SU-DHL-6 (cell line): ENCODE measurements around the gene OSBP2.

ENCODE experiments used
- H2AFZ ChIP-seq: fragments of 200-600 bp; sonication (generic); 2 replicates; pipeline ENCODE4 v1.6.1; 2014; ENCODE audit warnings: low read depth, mild to moderate bottlenecking, moderate library complexity, mixed read lengths, antibody characterized with exemption, low read length; ENCODE audit not compliant: severe bottlenecking
- H3F3A ChIP-seq: fragments of 200-600 bp; shearing (Covaris generic); 2 replicates; pipeline ENCODE4 v1.6.0; 2016; ENCODE audit warnings: antibody characterized with exemption, mild to moderate bottlenecking; ENCODE audit not compliant: insufficient read depth
- H3K27ac ChIP-seq: fragments of 200-600 bp; sonication (generic); 2 replicates; pipeline ENCODE4 v1.5.1; 2016; ENCODE audit warnings: low read depth, mild to moderate bottlenecking, low read length, moderate library complexity, mixed read lengths
- H3K27me3 ChIP-seq: fragments of 200-600 bp; sonication (generic), shearing (Covaris generic); 2 replicates; pipeline ENCODE4 v1.6.0; 2014; ENCODE audit warnings: mild to moderate bottlenecking, low read length
- H3K36me3 ChIP-seq: fragments of 200-600 bp; sonication (generic); 2 replicates; pipeline ENCODE4 v1.6.1; 2014; ENCODE audit warnings: mild to moderate bottlenecking, low read length, mixed read lengths
- H3K4me2 ChIP-seq: fragments of 300-600, 200-600 bp; shearing (Covaris generic), sonication (generic); 2 replicates; pipeline ENCODE4 v1.6.0; 2014; ENCODE audit warnings: low read length, low read depth, mild to moderate bottlenecking; ENCODE audit not compliant: poor library complexity, severe bottlenecking
- H3K4me3 ChIP-seq: fragments of 200-600 bp; sonication (generic); 2 replicates; pipeline ENCODE4 v1.5.1; 2014; ENCODE audit warnings: antibody characterized with exemption, low read length, mild to moderate bottlenecking, mixed read lengths; ENCODE audit not compliant: insufficient read depth, poor library complexity, severe bottlenecking
- H3K79me2 ChIP-seq: fragments of 200-600 bp; sonication (generic); 2 replicates; pipeline ENCODE4 v1.6.1; 2014; ENCODE audit warnings: mild to moderate bottlenecking, low read length, moderate library complexity; ENCODE audit not compliant: insufficient read depth
- H3K9ac ChIP-seq: fragments of 200-600 bp; sonication (generic); 2 replicates; pipeline ENCODE4 v1.7.0; 2014; ENCODE audit warnings: mild to moderate bottlenecking, low read length
- H3K9me2 ChIP-seq: fragments of 200-600 bp; sonication (generic); replicated peaks from 2 replicates; pipeline ENCODE4 v1.6.1; 2014; ENCODE audit warnings: low read length; ENCODE audit not compliant: insufficient read depth
- H3K9me3 ChIP-seq: fragments of 200-600 bp; sonication (generic); 2 replicates; pipeline ENCODE4 v1.6.1; 2014; ENCODE audit warnings: low read length, mixed read lengths; ENCODE audit not compliant: insufficient read depth
- H4K20me1 ChIP-seq: fragments of 200-600 bp; sonication (generic); 2 replicates; pipeline ENCODE4 v1.6.1; 2014; ENCODE audit warnings: low read depth, mild to moderate bottlenecking, antibody characterized with exemption, low read length, moderate library complexity, mixed read lengths
- CTCF ChIP-seq: fragments of 200-600 bp; sonication (generic); IDR thresholded peaks from one replicate; pipeline ENCODE4 v1.5.1; 2017; ENCODE audit warnings: antibody characterized with exemption, mild to moderate bottlenecking, low read length, moderate library complexity; ENCODE audit not compliant: insufficient read depth, poor library complexity, severe bottlenecking
- EZH2phosphoT487 ChIP-seq: fragments of 200-600 bp; sonication (generic), shearing (Covaris generic); conservative IDR thresholded peaks from 2 replicates; pipeline ENCODE4 v1.6.1; 2018; ENCODE audit warnings: mild to moderate bottlenecking, antibody characterized with exemption, low read length, moderate library complexity, mixed read lengths

The OSBP2 gene

GRCh38 chr22:30813936-30814335 is 119.3 kb downstream of the OSBP2 start:
- Histone ChIP-seq H3K36me3 (no peaks in the 10 kb centered on the region), H3K27ac (no peak overlapping the region), H3K79me2 (no peaks in the 10 kb centered on the region), H3K9me2 (no peaks in the 10 kb centered on the region), H3F3A (no peaks in the 10 kb centered on the region), H3K9ac (no peak overlapping the region), H2AFZ (no peak overlapping the region), H3K27me3 (no peaks in the 10 kb centered on the region), H4K20me1 (no peaks in the 10 kb centered on the region), H3K4me3 (no peak overlapping the region), H3K4me2 (no peak overlapping the region), H3K9me3 (no peaks in the 10 kb centered on the region)
- TF ChIP-seq CTCF (no peak), EZH2phosphoT487 (no peak)

GRCh38 chr22:30816413-30816812 is 121.7 kb downstream of the OSBP2 start:
- Histone ChIP-seq H3K9me3 (no peaks in the 10 kb centered on the region), H3K4me3 (no peak overlapping the region), H3K9me2 (no peaks in the 10 kb centered on the region), H4K20me1 (no peaks in the 10 kb centered on the region), H3K4me2 (no peak overlapping the region), H2AFZ (no peak overlapping the region), H3K36me3 (no peaks in the 10 kb centered on the region), H3K27me3 (no peaks in the 10 kb centered on the region), H3K27ac (no peak overlapping the region), H3K79me2 (no peaks in the 10 kb centered on the region), H3K9ac (no peak overlapping the region), H3F3A (no peaks in the 10 kb centered on the region)
- TF ChIP-seq EZH2phosphoT487 (no peak), CTCF (no peak)

- Histone ChIP-seq H3K4me2 (no peak overlapping the region), H3K9ac (no peak overlapping the region)
Observed at GRCh38 chr22:30821381-30821780, 126.7 kb downstream of the OSBP2 start.

More at GRCh38 chr22:30821381-30821780, 126.7 kb downstream of the OSBP2 start:
- Histone ChIP-seq H3K79me2 (no peaks in the 10 kb centered on the region), H3K9me3 (no peaks in the 10 kb centered on the region), H3K4me3 (no peak overlapping the region), H2AFZ (no peak overlapping the region), H3K9me2 (no peaks in the 10 kb centered on the region), H4K20me1 (no peaks in the 10 kb centered on the region), H3F3A (no peaks in the 10 kb centered on the region), H3K27me3 (no peaks in the 10 kb centered on the region), H3K27ac (no peak overlapping the region), H3K36me3 (no peaks in the 10 kb centered on the region)
- TF ChIP-seq EZH2phosphoT487, result no peak
- no peak for TF ChIP-seq CTCF
